ENCODE measurements around the gene BMERB1. TPM values are rescaled to one million over a fixed set of nuclear protein-coding genes. Genes with fewer than 3 reads are reported as not detected.
A peak's percentile ranks its signal among the peaks of the same experiment; 100 is the strongest.

Gene BMERB1
- total RNA-seq, 1 donor from 2014 or later, result 17.4 TPM

DNA sequence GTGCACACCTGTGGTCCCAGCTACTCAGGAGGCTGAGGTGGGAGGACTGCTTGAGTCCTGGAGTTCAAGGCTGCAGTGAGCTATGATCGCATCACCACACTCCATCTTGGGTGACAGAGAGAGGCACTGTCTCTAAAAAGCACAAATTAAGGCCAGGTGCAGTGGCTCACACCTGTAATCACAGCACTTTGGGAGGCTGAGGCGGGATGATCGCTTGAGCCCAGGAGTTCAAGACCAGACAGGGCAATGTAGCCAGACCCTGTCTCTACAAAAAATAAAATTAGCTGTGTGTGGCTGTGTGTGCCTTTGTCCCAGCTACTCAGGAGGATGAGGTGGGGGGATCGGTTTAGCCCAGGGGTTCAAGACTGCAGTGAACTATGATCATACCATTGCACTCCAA lies 81.6 kb downstream of the BMERB1 start:
- Mint-ChIP-seq H3K9me3 (no peaks in the 10 kb centered on the region), H3K4me3 (no peak overlapping the region)
- intact Hi-C loops (cut with micrococcal nuclease), result no loop called here

DNA sequence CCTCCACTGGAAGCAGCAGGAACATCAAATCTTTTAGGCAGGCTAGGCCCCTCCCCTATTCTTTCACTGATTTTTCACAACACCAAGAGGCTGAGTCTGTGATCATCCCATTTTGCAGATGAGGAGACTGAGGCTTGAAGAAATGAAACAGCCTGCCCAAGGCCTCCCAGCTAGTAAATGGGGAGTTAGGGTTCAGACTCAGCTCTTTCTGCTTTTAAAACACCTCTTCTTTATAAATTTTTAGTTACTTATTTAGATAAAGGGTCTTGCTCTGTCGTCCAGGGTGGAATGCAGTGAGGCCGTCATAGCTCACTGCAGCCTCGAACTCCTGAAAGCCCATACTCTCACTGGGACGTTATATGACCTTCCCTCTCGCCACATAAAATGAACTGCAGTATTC lies 82.2 kb downstream of the BMERB1 start:
- H3K36me3 Mint-ChIP-seq (ENCODE audit: low read depth), result peaks cover 5% of the 10 kb centered on the region
- H3K9me3 Mint-ChIP-seq, result no peaks in the 10 kb centered on the region

More for the DNA sequence above, 81.6 kb downstream of the BMERB1 start:
- H3K27me3 Mint-ChIP-seq (ENCODE audit: insufficient read depth), result no peaks in the 10 kb centered on the region
- H3K4me1 Mint-ChIP-seq (ENCODE audit: low read depth), result peaks cover 13% of the 10 kb centered on the region
- DNase-seq (ENCODE audit: low spot score), result no peak
- no peak overlapping the region for H3K27ac Mint-ChIP-seq
- peaks cover 5% of the 10 kb centered on the region for H3K36me3 Mint-ChIP-seq (ENCODE audit: low read depth)

DNA sequence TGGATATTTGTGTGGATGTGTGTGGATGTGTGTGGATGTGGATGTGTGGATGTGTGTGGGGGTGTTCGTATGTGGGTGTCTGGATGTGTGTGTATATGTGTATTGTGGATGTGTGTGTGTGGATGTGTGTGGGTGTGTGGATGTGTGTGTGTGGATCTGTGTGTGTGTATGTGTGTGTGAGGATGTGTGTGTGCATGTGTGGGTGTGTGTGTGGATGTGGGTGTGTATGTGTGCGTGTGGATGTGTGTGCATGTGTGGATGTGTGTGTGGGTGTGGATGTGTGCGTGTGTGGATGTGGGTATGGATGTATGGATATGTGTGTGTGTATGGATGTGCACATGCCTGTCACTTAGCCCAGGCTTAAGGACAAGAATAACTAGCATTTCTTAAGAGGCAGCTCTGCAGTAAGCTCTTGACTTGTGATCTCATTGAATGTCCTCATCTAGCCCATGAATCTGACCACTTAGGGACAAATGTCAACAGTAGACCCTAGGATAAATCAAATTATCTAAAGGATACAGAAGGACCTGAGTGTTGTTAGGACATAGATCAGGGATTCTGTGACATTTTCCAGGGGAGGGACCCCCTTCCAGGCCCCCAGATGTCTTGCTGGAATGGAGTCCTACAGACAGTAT lies 83.5 kb downstream of the BMERB1 start:
- no peak overlapping the region for H3K4me3 Mint-ChIP-seq
- H3K4me1 Mint-ChIP-seq (ENCODE audit: low read depth), result peaks cover 23% of the 10 kb centered on the region
- DNase-seq (ENCODE audit: low spot score), result no peak
- no peak overlapping the region for H3K27ac Mint-ChIP-seq
- no peaks in the 10 kb centered on the region for H3K9me3 Mint-ChIP-seq
- peaks cover 5% of the 10 kb centered on the region for H3K36me3 Mint-ChIP-seq (ENCODE audit: low read depth)
- H3K27me3 Mint-ChIP-seq (ENCODE audit: insufficient read depth), result no peaks in the 10 kb centered on the region
- intact Hi-C loops (cut with micrococcal nuclease), result no loop called here

More for the DNA sequence above, 82.2 kb downstream of the BMERB1 start:
- Mint-ChIP-seq H3K4me3 (no peak overlapping the region), H3K4me1 (ENCODE audit: low read depth) (peaks cover 14% of the 10 kb centered on the region), H3K27me3 (ENCODE audit: insufficient read depth) (no peaks in the 10 kb centered on the region), H3K27ac (no peak overlapping the region)
- DNase-seq (ENCODE audit: low spot score), result no peak
- intact Hi-C loops (cut with micrococcal nuclease), result no loop called here

DNA sequence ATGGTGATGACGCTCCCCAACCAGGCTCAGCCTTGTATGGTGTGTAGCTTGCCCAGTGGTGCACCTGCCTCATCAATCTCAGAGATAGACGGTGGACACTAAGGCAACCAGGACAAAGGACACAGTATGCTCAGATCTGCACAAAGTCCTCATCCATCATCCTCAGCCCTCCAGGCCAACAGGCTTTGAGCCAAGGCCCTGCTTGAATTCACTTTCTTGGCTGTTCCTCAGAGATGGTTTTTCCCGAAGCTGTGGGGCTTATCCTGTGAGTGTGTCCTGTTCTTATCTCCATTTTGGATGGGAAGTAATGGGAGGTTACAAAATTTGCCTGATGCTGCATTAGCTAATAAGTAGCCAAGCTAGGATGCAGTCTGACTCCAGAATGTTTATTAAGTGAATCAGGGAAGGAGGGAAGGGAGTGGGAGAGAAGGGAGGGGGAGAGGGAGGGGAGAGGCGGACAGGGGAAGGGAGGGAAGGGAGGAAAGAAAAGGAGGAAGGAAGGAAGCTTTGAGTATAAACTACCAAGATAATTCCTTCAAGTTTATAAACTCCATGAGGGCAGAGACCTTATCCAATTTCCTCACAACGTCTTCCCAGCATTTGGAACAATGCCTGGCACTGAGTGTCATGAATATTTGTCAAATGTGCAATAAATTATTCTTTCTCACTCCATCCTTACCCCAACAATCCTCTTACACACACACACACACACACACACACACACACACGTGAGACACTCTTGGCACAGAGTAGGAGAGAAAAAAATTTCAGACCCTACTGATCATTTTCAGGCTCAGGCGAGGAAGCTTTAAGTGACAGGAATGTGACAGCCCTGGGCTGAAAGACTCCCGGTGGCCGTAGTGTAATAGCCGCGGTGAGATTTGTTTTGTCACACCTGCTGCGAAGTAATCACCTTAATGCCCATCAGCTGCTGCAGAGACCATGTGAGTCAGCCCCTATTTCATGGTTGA lies 84.3 kb downstream of the BMERB1 start:
- Mint-ChIP-seq H3K4me3 (no peak overlapping the region), H3K4me1 (ENCODE audit: low read depth) (peaks cover 31% of the 10 kb centered on the region), H3K27ac (no peak overlapping the region), H3K36me3 (ENCODE audit: low read depth) (peaks cover 5% of the 10 kb centered on the region), H3K9me3 (no peaks in the 10 kb centered on the region), H3K27me3 (ENCODE audit: insufficient read depth) (no peaks in the 10 kb centered on the region)
- DNase-seq (ENCODE audit: low spot score), result no peak
- intact Hi-C loops (cut with micrococcal nuclease), result no loop called here

- intact Hi-C loops (cut with micrococcal nuclease), result no loop called here
- Mint-ChIP-seq H3K9me3 (no peaks in the 10 kb centered on the region), H3K36me3 (ENCODE audit: low read depth) (peaks cover 5% of the 10 kb centered on the region), H3K27me3 (ENCODE audit: insufficient read depth) (no peaks in the 10 kb centered on the region), H3K4me3 (no peak overlapping the region), H3K27ac (no peak overlapping the region), H3K4me1 (ENCODE audit: low read depth) (peaks cover 31% of the 10 kb centered on the region)
- no peak for DNase-seq (ENCODE audit: low spot score)
Observed at GRCh38 chr16:15519790-15520189, 85.4 kb downstream of the BMERB1 start.

- intact Hi-C loops (cut with micrococcal nuclease), result no loop called here
- no peaks in the 10 kb centered on the region for H3K27me3 Mint-ChIP-seq (ENCODE audit: insufficient read depth)
- DNase-seq (ENCODE audit: low spot score), result no peak
- H3K9me3 Mint-ChIP-seq, result no peaks in the 10 kb centered on the region
- peaks cover 31% of the 10 kb centered on the region for H3K4me1 Mint-ChIP-seq (ENCODE audit: low read depth)
- peaks cover 5% of the 10 kb centered on the region for H3K36me3 Mint-ChIP-seq (ENCODE audit: low read depth)
- H3K4me3 Mint-ChIP-seq, result no peak overlapping the region
- no peak overlapping the region for H3K27ac Mint-ChIP-seq
Observed at GRCh38 chr16:15521390-15521757, 87.0 kb downstream of the BMERB1 start.

DNA sequence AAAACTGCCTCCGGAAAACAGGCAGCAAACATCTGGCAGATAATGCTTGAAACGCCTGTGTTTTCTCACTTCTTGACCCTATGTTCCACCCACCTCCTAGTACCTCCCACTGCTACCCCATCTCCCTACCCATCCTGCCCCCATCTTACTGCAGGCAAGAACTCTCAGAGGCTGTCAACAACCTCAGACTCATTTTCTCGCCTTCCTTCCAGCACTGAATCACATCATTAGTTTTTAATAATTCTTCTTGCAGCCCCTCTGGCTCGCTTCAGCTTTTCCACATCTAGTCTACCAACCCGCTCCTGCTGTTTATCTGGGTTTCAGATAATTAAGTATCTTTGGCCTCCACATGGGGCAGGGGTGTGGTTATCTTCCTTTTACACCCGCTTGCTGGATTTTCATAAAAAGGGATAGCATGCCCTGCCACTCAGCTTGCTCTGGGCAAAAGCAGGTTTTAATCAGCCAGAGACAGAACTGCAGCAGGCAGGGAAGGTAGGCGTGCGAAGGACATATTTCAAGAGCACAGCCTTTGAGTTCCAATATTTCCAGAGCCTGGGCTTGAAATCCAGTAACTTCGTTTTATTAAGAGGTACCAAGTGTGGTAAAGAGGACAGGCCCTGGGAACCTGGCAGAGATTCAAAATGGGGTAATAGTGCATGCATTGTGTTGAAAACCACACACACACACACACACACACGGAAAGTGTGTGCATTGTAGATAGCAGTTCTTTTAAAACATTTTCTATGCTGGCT lies 87.5 kb downstream of the BMERB1 start:
- no peak overlapping the region for H3K4me3 Mint-ChIP-seq
- peaks cover 31% of the 10 kb centered on the region for H3K4me1 Mint-ChIP-seq (ENCODE audit: low read depth)
- H3K27ac Mint-ChIP-seq, result no peak overlapping the region
- H3K27me3 Mint-ChIP-seq (ENCODE audit: insufficient read depth), result no peaks in the 10 kb centered on the region
- no peaks in the 10 kb centered on the region for H3K9me3 Mint-ChIP-seq
- no peak for DNase-seq (ENCODE audit: low spot score)
- H3K36me3 Mint-ChIP-seq (ENCODE audit: low read depth), result peaks cover 5% of the 10 kb centered on the region
- intact Hi-C loops (cut with micrococcal nuclease), result no loop called here

DNA sequence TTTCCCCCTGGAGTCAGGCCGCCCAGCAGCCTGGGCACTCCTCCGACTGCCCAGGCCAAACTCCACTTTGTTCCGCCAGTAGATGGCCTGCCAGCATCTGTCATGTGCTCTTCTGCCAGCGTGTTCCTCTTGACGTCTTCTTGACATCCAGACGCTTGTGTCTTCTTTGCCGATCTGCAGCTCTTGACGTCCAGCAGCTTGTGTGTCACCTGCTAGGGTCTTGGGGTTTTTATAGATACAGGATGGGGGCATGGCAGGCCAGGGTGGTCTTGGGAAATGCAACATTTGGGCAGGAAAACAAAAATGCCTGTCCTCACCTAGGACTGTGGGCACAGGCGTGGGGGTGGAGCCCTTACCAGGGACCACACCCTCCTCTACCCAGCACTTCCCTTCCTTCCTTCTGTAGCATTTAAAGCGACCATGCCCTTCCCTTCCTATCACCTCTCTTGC lies 88.7 kb downstream of the BMERB1 start:
- peaks cover 2% of the 10 kb centered on the region for H3K36me3 Mint-ChIP-seq (ENCODE audit: low read depth)
- no peak overlapping the region for H3K27ac Mint-ChIP-seq
- intact Hi-C loops (cut with micrococcal nuclease), result no loop called here
- no peak for DNase-seq (ENCODE audit: low spot score)
- no peaks in the 10 kb centered on the region for H3K27me3 Mint-ChIP-seq (ENCODE audit: insufficient read depth)
- H3K9me3 Mint-ChIP-seq, result no peaks in the 10 kb centered on the region
- peak overlapping the region; percentile 24 for H3K4me3 Mint-ChIP-seq
- peaks cover 25% of the 10 kb centered on the region for H3K4me1 Mint-ChIP-seq (ENCODE audit: low read depth)

GRCh38 chr16:15523939-15524338 lies 89.6 kb downstream of the BMERB1 start:
- Mint-ChIP-seq H3K27ac (peak overlapping the region; percentile 15), H3K9me3 (no peaks in the 10 kb centered on the region), H3K36me3 (ENCODE audit: low read depth) (peaks cover 2% of the 10 kb centered on the region), H3K4me1 (ENCODE audit: low read depth) (peaks cover 25% of the 10 kb centered on the region), H3K27me3 (ENCODE audit: insufficient read depth) (no peaks in the 10 kb centered on the region), H3K4me3 (no peak overlapping the region)
- intact Hi-C loops (cut with micrococcal nuclease), result no loop called here
- DNase-seq (ENCODE audit: low spot score), result no peak

- peaks cover 25% of the 10 kb centered on the region for H3K4me1 Mint-ChIP-seq (ENCODE audit: low read depth)
- no peaks in the 10 kb centered on the region for H3K27me3 Mint-ChIP-seq (ENCODE audit: insufficient read depth)
- H3K27ac Mint-ChIP-seq, result no peak overlapping the region
- H3K36me3 Mint-ChIP-seq (ENCODE audit: low read depth), result peaks cover 2% of the 10 kb centered on the region
- H3K4me3 Mint-ChIP-seq, result no peak overlapping the region
- intact Hi-C loops (cut with micrococcal nuclease), result no loop called here
- no peak for DNase-seq (ENCODE audit: low spot score)
- H3K9me3 Mint-ChIP-seq, result no peaks in the 10 kb centered on the region
Observed at GRCh38 chr16:15524966-15525365, 90.6 kb downstream of the BMERB1 start.

DNA sequence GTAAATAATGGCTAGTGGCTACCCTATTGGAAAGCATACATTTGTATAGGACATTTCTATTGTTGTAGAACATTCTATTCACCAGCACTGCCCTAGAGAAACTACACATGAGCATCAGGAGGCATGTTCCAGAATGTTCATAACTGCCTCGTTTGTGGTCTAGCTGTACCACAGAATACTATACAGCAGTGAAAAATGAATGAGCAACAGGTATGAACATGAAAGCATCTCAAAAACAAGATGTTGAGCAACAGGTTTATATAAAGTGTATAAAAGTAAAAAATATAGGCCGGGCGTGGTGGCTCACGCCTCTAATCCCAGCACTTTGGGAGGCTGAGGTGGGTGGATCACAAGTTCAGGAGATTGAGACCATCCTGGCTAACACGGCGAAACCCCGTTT lies 91.7 kb downstream of the BMERB1 start:
- Mint-ChIP-seq H3K27me3 (ENCODE audit: insufficient read depth) (no peaks in the 10 kb centered on the region), H3K9me3 (no peaks in the 10 kb centered on the region), H3K4me1 (ENCODE audit: low read depth) (peaks cover 22% of the 10 kb centered on the region), H3K36me3 (ENCODE audit: low read depth) (no peaks in the 10 kb centered on the region), H3K4me3 (no peak overlapping the region), H3K27ac (no peak overlapping the region)
- intact Hi-C loops (cut with micrococcal nuclease), result no loop called here
- DNase-seq (ENCODE audit: low spot score), result no peak

GRCh38 chr16:15526731-15527130 lies 92.3 kb downstream of the BMERB1 start:
- Mint-ChIP-seq H3K4me1 (ENCODE audit: low read depth) (peaks cover 15% of the 10 kb centered on the region), H3K36me3 (ENCODE audit: low read depth) (no peaks in the 10 kb centered on the region), H3K9me3 (no peaks in the 10 kb centered on the region), H3K27ac (no peak overlapping the region), H3K27me3 (ENCODE audit: insufficient read depth) (no peaks in the 10 kb centered on the region), H3K4me3 (no peak overlapping the region)
- intact Hi-C loops (cut with micrococcal nuclease), result no loop called here
- DNase-seq (ENCODE audit: low spot score), result no peak

DNA sequence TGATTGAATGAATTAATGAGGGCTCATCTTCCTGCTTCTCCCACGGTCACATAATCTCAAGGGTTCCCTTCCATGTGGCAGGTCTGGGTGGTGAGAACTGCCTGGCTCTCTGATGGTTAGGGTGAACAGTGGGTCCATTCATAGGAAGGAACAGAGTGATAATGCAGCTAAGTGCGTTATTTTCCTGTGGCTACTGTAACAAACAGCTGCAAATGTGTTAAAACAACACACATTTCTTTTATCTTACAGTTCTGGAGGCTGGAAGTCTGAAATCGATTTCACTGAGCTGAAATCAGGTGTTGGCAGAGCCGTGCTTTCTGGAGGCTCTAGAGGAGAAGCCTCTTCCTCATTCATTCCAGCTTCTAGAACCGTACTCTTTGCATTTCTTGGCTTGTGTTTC lies 95.3 kb downstream of the BMERB1 start:
- Mint-ChIP-seq H3K27ac (no peak overlapping the region), H3K9me3 (peaks cover 5% of the 10 kb centered on the region), H3K36me3 (ENCODE audit: low read depth) (no peaks in the 10 kb centered on the region), H3K4me1 (ENCODE audit: low read depth) (no peaks in the 10 kb centered on the region), H3K4me3 (no peak overlapping the region), H3K27me3 (ENCODE audit: insufficient read depth) (no peaks in the 10 kb centered on the region)
- no peak for DNase-seq (ENCODE audit: low spot score)
- intact Hi-C loops (cut with micrococcal nuclease), result no loop called here
